Thyroid gland (tissue), 4 donors: ENCODE measurements around the gene NUP188. TPM values are rescaled to one million over a fixed set of nuclear protein-coding genes. Genes with fewer than 3 reads are reported as not detected.
"Not testable (repeated sequence)": the region's sequence is repeated elsewhere in the genome, so short reads cannot be mapped to it uniquely, and the experiment has no call there.

ENCODE experiments used
- DNase-seq, 2 donors: peaks; one replicate each; pipeline ENCODE4 v3.0.0-alpha.2; 2019
- H3K27ac ChIP-seq, 3 donors: fragments of 200-600 bp; sonication (generic); 1 replicate in 2 of 3; 2 replicates in 1 of 3; pipeline ENCODE4 v1.5.1; 2016 to 2019; ENCODE audit warnings: mild to moderate bottlenecking in 1 of 3, moderate library complexity in 1 of 3
- H3K27me3 ChIP-seq: fragments of 200-600 bp; sonication (generic); one replicate; pipeline ENCODE4 v1.5.1; 2019
- H3K36me3 ChIP-seq, 2 donors: fragments of 200-600 bp; sonication (generic); one replicate each; pipeline ENCODE4 v1.5.1; 2016 to 2019
- H3K4me1 ChIP-seq, 2 donors: fragments of 200-600 bp; sonication (generic); one replicate each; pipeline ENCODE4 v1.5.1; 2017 to 2019
- H3K4me3 ChIP-seq, 3 donors: fragments of 200-600 bp; sonication (generic); replicated peaks in 1 of 3; 1 replicate in 2 of 3; 2 replicates in 1 of 3; pipeline ENCODE4 v1.5.1; 2016; ENCODE audit warnings: mild to moderate bottlenecking in 1 of 3
- H3K9me3 ChIP-seq: fragments of 200-600 bp; sonication (generic); one replicate; pipeline ENCODE4 v1.5.1; 2017
- POLR2A ChIP-seq, 2 donors: fragments of 450-650 bp; IDR thresholded peaks; one replicate each; pipeline ENCODE4 v1.6.1; 2017; ENCODE audit warnings: antibody characterized with exemption in 2 of 2, mild to moderate bottlenecking in 2 of 2, moderate library complexity in 1 of 2
- WGBS, 2 donors: methylation state at CpG; one replicate each; pipeline ENCODE4 v1.1.5; 2017; 5-methylcytosine and 5-hydroxymethylcytosine counted together
- intact Hi-C: fragments of 100-400 bp; cut with DNase I; formaldehyde crosslinking; loops from one replicate; pipeline ENCODE4 v1.15.1; 2023
- total RNA-seq, 4 donors: library from RNA; depleted of rRNA; stranded (reverse); fragments of >200 nt; gene quantifications; one replicate each; pipeline ENCODE4 v1.2.3, GENCODE V29; 2016
- TF ChIP-seq, protein P1 (sequence below), 6 experiments: fragments of 200-600 bp in 3 of 6; fragments of 450-650 bp in 3 of 6; sonication (generic) in 3 of 6; IDR thresholded peaks; one replicate each; pipeline ENCODE4 v1.5.1; 2016 to 2019; ENCODE audit warnings: antibody characterized with exemption in 6 of 6, mild to moderate bottlenecking in 2 of 6, inconsistent platforms in 1 of 6, moderate library complexity in 1 of 6

NUP188 gene
- total RNA-seq, 4 donors from 2014 or later, result 27.1 to 78.2 (median 35.8) TPM

DNA sequence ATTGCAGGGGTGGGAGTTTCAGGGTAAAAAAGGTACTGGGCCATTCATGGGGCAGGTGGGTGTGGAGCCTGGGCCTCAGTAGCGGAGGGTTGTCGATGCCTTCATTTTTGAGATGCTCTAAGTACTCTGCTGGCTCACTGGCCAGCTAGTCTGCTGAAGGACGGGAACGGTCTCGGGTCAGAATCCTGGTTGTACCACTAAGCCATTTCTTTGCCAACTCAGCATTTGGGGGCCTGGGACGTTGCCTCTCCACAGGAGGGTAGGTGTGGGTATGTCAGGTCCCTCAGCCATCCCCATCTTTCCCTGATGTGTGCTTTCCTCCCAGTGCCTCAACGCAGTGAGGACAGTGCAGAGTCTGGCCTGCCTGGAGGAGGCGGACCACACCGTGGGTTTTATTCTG lies 55.5 kb downstream of the NUP188 start:
- Histone ChIP-seq H3K9me3 (no peaks in the 10 kb centered on the region), H3K27me3 (no peaks in the 10 kb centered on the region), H3K36me3 (peaks cover 32 to 74% of the 10 kb centered on the region in 2 donors), H3K4me3 (no peak overlapping the region), H3K4me1 (no peaks in the 10 kb centered on the region), H3K27ac (no peak overlapping the region)
- no peak for DNase-seq
- whole genome bisulfite sequencing, 2 donors, result 97% methylated on average over 7 to 9 of the region's 9 CpGs
- TF ChIP-seq, protein P1, sequence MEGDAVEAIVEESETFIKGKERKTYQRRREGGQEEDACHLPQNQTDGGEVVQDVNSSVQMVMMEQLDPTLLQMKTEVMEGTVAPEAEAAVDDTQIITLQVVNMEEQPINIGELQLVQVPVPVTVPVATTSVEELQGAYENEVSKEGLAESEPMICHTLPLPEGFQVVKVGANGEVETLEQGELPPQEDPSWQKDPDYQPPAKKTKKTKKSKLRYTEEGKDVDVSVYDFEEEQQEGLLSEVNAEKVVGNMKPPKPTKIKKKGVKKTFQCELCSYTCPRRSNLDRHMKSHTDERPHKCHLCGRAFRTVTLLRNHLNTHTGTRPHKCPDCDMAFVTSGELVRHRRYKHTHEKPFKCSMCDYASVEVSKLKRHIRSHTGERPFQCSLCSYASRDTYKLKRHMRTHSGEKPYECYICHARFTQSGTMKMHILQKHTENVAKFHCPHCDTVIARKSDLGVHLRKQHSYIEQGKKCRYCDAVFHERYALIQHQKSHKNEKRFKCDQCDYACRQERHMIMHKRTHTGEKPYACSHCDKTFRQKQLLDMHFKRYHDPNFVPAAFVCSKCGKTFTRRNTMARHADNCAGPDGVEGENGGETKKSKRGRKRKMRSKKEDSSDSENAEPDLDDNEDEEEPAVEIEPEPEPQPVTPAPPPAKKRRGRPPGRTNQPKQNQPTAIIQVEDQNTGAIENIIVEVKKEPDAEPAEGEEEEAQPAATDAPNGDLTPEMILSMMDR (IDR thresholded peaks at IDR 0.05), result no peak
- TF ChIP-seq POLR2A (IDR thresholded peaks at IDR 0.05), result no peak
- intact Hi-C loops, result no loop called here

DNA sequence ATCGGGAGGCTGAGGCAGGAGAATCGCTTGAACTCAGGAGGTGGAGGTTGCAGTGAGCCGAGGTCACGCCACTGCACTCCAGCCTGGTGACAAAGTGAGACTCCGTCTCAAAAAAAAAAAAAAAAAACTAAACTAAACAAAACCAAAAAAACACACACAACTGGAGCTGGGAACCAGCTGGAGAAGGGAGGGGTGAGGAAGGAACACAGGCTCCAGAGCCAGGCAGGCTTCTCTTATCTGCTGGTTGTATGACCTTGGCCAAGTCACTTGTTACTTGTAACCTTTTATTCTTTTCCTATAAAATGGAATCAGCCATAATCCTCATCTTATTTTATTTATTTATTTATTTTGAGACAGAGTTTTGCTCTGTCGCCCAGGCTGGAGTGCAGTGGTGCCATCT lies 56.7 kb downstream of the NUP188 start:
- WGBS, 2 donors, result 95 to 99% methylated on average over 6 of the region's 6 CpGs
- DNase-seq, H3K27me3 ChIP-seq, H3K9me3 ChIP-seq, H3K4me3 ChIP-seq, intact Hi-C loops, H3K27ac ChIP-seq, H3K4me1 ChIP-seq: not testable (repeated sequence)
- peaks cover 31 to 68% of the 10 kb centered on the region in 2 donors for H3K36me3 ChIP-seq

DNA sequence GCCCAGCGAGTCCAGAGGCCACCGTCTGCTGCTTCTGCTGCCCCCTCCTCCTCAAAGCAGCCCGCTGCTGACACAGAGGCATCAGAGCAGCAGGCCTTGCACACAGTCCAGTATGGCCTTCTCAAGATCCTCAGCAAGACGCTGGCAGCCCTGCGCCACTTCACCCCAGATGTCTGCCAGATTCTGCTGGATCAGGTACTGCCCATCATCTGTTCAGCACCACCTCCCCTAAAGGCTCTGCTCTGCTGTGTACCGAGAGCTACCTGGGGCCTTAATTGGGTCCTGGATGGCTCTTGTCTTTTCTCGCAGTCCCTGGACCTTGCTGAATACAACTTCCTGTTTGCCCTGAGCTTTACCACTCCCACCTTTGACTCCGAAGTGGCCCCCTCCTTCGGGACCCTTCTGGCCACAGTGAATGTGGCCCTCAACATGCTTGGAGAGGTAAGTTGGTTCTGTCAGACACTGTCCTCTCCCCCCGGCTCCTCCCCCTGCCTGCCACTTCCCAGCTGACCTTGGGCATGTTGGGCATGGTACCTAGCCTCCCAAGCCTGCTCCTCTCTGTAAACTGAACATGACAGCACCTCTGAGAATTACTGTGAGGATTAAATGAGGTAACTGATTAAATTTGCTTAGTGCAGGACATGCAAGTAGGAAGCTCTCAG lies 58.0 kb downstream of the NUP188 start:
- H3K9me3 ChIP-seq, result no peaks in the 10 kb centered on the region
- H3K36me3 ChIP-seq, result peaks cover 37 to 55% of the 10 kb centered on the region in 2 donors
- 81 to 83% methylated on average over 7 to 10 of the region's 10 CpGs for WGBS, 2 donors
- H3K4me1 ChIP-seq, result no peaks in the 10 kb centered on the region
- no peak overlapping the region for H3K27ac ChIP-seq
- no peak for DNase-seq
- no peak overlapping the region for H3K4me3 ChIP-seq
- H3K27me3 ChIP-seq, result no peaks in the 10 kb centered on the region
- TF ChIP-seq, protein P1 (IDR thresholded peaks at IDR 0.05), result no peak
- TF ChIP-seq POLR2A (IDR thresholded peaks at IDR 0.05), result no peak
- intact Hi-C loops, result no loop called here

DNA sequence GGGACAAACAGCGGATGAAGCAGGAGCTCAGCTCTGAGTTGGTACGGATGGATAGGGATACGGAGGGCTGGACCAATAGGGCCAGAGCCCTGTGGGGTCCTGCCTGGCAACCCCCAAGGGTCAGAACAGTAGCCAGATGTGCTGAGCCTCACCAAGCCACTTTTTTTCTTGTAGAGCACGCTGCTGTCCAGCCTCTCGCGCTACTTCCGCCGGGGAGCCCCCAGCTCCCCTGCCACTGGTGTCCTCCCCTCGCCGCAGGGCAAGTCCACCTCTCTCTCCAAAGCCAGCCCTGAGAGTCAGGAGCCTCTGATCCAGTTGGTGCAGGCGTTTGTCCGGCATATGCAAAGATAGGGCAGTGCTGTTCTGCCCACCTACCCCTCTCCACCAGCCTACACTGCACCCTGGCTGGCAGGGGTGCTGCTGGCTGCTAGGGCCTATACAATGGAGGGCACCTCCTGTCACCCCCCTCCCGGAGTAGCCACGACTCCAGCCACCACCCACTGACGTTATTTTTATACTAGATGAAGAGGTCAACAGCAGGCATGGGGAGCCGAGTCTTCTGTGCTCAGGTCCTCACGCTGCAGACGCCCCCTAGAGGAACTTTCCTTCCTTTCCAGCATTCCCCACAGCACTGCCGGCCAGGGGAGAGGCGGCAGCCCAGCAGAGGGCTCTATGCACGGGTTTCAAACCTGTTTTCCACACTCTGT lies 59.0 kb downstream of the NUP188 start:
- Histone ChIP-seq H3K4me1 (no peaks in the 10 kb centered on the region), H3K9me3 (no peaks in the 10 kb centered on the region), H3K36me3 (peaks cover 31 to 46% of the 10 kb centered on the region in 2 donors), H3K27me3 (no peaks in the 10 kb centered on the region), H3K27ac (no peak overlapping the region), H3K4me3 (no peak overlapping the region)
- DNase-seq, result peak; percentile 52 to 54
- intact Hi-C loops, result no loop called here
- WGBS, 2 donors, result 61 to 62% methylated on average over 16 to 21 of the region's 21 CpGs
- no peak for TF ChIP-seq POLR2A (IDR thresholded peaks at IDR 0.05)
- TF ChIP-seq, protein P1 (IDR thresholded peaks at IDR 0.05), result peak; percentile 45 to 80 (median 55)

DNA sequence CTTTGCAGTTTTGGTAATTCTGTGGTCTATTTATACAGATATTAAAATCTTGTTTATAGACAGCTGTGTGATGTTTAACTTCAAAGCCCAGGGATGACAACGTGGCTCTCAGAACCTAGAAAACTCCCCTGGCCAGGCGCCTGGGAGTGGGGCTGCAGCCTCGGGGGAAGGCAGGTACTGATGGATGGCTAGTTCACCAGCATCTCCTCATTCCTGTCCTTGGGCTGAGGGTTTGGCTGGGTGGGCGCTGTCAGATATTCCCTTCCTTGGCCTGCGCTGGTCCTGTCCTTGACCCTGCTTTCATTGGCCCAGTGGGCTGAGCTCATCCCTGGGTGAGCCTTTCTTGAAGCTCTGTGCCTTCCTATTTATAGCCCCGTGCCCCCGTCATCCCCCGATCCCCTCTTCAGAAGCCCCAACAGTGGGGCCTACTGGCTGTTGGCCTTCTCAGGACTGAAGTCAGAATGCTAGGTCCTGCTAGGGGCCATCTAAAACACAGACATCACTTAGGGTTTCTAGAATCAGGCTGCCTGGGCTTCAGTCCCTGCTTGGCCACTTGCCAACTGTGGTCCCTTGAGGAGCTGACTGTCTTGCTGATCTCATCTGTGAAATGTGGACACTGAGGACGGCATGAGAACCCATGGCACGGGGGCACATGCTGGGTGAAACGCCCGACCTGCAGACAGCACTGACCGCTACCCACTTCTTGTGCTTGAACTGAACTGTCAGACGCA lies 59.7 kb downstream of the NUP188 start:
- no peaks in the 10 kb centered on the region for H3K9me3 ChIP-seq
- intact Hi-C loops, result no loop called here
- H3K36me3 ChIP-seq, result peaks cover 24 to 39% of the 10 kb centered on the region in 2 donors
- H3K27ac ChIP-seq, result no peak overlapping the region
- no peak for DNase-seq
- H3K4me3 ChIP-seq, result no peak overlapping the region
- no peaks in the 10 kb centered on the region for H3K4me1 ChIP-seq
- WGBS, 2 donors, result 79 to 87% methylated on average over 11 to 14 of the region's 14 CpGs
- H3K27me3 ChIP-seq, result no peaks in the 10 kb centered on the region
- TF ChIP-seq, protein P1 (IDR thresholded peaks at IDR 0.05), result peak in 1 of 6 experiments; percentile 3
- no peak for TF ChIP-seq POLR2A (IDR thresholded peaks at IDR 0.05)
